ENCODE data around the gene CDK15. TPM values are rescaled to one million over a fixed set of nuclear protein-coding genes. Genes with fewer than 3 reads are reported as not detected.
"Not testable (repeated sequence)": the region's sequence is repeated elsewhere in the genome, so short reads cannot be mapped to it uniquely, and the experiment has no call there.

Gene CDK15
- not detected for total RNA-seq
- not detected for total RNA-seq (2013)
- 0 to 0.21 (median 0) reads per million in 29 experiments for total RNA-seq

DNA sequence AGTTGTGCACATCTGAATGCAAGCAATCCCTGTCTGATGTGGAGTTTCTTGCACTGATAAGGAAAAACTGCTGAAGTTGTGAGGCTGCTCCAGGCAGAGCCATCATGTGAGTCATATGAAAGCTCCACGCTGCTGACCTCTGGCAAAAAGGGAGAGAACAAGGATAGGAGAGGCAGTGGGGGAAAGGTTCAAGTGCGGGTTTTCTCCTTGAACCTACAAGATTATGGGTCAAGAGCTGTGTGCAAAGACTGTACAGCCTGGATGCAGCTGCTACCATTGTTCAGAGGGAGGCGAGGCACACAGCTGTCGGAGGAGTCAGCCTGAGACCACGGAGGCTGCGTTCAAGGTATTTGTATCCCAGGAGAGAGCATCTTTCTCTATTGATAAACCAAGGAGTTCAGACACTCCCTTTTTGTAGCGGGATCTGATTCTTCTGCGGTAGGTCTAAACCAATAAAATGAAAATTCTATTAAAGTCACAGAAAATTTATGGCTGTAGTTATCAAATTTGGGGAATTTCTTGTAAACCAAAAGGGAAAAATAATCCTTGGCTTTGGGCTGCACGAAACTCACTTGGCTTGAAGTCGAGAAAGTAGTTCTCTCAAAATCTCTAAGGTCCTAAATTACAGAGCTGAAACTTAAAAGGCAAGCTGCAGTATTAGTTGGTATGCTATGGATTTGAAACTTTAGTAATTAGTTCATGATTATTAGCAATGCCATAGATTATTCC lies at the start of gene CDK15:
Gene CDK15, plus strand, starts transcription at position 96 of the 729 bp plus-strand sequence. Its CDS starts 128 bp downstream, at position 224.
- Histone ChIP-seq H3K4me3 (ENCODE audit: control insufficient read depth in 1 of 2, extremely low read depth in 1 of 2, low read length in 1 of 2) (no peak within 1 kb of the TSS), H3K27me3 (replicated peaks in 1 of 2; ENCODE audit: control insufficient read depth in 2 of 2, extremely low read depth in 1 of 2, insufficient read depth in 2 of 2, low read length in 1 of 2) (peaks cover 0 to 16% of the 10 kb centered on the region in 2 experiments), H3K27ac (ENCODE audit: low read length) (no peak within 1 kb of the TSS), H3K9me3 (no peaks in the 10 kb centered on the region), H3K4me1 (ENCODE audit: control insufficient read depth in 1 of 2, extremely low read depth in 1 of 2, insufficient read depth in 2 of 2, low read length in 2 of 2) (no peaks in the 10 kb centered on the region), H3K36me3 (ENCODE audit: control insufficient read depth in 2 of 2, extremely low read depth in 1 of 2, insufficient read depth in 1 of 2, low read length in 1 of 2) (no peaks in the 10 kb centered on the region)
- no peak for ATAC-seq (replicated peaks in 1 of 4)
- H3K4me1 Mint-ChIP-seq = no peaks in the 10 kb centered on the region
- 78% methylated on average over 5 of the region's 10 CpGs for WGBS (ENCODE audit: insufficient coverage)
- DNase-seq = no peak
- no peaks in the 10 kb centered on the region for H3K36me3 Mint-ChIP-seq
- ChIA-PET POLR2A (interaction anchor here (0.5 to 0.8 kb wide), 2 partner anchors 11 kb away, joined by 3 to 5 read pairs; no protein-coding TSS in a partner anchor), CTCF (no interaction called here)
- no peak within 1 kb of the TSS for H3K27ac Mint-ChIP-seq
- no peaks in the 10 kb centered on the region for H3K9me3 Mint-ChIP-seq
- H3K4me3 Mint-ChIP-seq = no peak within 1 kb of the TSS
- H3K27me3 Mint-ChIP-seq = peaks cover 18 to 27% of the 10 kb centered on the region in 2 donors

DNA sequence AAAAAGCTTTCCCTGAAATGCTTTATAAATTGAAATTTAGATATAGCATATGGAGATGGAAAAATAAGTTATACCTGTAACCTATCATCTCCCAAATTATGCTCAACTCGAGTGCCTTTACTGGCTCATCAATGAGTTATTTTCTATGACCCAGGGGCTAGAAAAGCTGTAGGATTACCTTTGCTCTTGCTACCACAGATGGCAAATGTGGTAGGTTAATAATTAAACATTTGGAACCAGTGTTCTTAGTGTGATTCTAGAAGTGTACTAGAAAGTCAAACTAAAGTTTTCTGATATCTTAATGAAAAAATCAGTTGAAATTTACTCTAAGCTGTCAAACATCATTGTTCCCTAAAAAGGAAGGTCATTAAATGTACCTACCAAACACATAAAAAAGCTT lies 48.1 kb upstream of the CDK15 start:
- POLR2A ChIA-PET = no interaction called here
- Mint-ChIP-seq H3K27ac (no peak overlapping the region), H3K36me3 (peaks cover 48% of the 10 kb centered on the region), H3K9me3 (no peaks in the 10 kb centered on the region), H3K27me3 (no peaks in the 10 kb centered on the region), H3K4me1 (no peaks in the 10 kb centered on the region), H3K4me3 (no peak overlapping the region)
- Histone ChIP-seq H3K4me1 (ENCODE audit: control insufficient read depth in 1 of 2, extremely low read depth in 1 of 2, insufficient read depth in 2 of 2, low read length in 2 of 2) (no peaks in the 10 kb centered on the region), H3K36me3 (ENCODE audit: control insufficient read depth in 2 of 2, extremely low read depth in 1 of 2, insufficient read depth in 1 of 2, low read length in 1 of 2) (peaks cover 4 to 22% of the 10 kb centered on the region in 2 donors), H3K27me3 (replicated peaks in 1 of 2; ENCODE audit: control insufficient read depth in 2 of 2, extremely low read depth in 1 of 2, insufficient read depth in 2 of 2, low read length in 1 of 2) (no peaks in the 10 kb centered on the region), H3K9me3 (no peaks in the 10 kb centered on the region), H3K27ac (ENCODE audit: low read length) (no peak overlapping the region), H3K4me3 (ENCODE audit: control insufficient read depth in 1 of 2, extremely low read depth in 1 of 2, low read length in 1 of 2) (no peak overlapping the region)
- DNase-seq = no peak
- WGBS (ENCODE audit: insufficient coverage) = no CpG with 5 or more reads among the region's 1 CpG
- ATAC-seq (replicated peaks in 1 of 4) = no peak
- CTCF ChIA-PET = no interaction called here

DNA sequence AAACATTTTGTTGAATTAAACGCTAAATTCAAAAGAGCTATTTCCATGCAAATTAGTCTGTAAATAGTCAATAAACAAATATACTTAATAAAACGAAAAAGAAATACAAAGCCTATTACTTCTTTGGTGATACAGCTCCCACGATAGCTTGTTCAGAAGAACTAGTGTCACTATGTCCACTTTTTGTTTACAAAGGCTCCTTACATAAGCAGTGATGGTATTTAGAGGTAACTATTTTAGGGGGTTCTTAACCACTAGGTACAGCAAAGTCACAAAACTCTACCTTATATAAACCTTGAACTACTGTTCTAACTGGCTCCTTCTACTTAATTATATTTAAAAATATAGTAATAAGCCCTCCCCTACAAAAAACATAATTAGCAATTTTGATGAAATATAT lies 47.5 kb upstream of the CDK15 start:
- Histone ChIP-seq H3K9me3 (no peaks in the 10 kb centered on the region), H3K4me1 (ENCODE audit: control insufficient read depth in 1 of 2, extremely low read depth in 1 of 2, insufficient read depth in 2 of 2, low read length in 2 of 2) (no peaks in the 10 kb centered on the region), H3K36me3 (ENCODE audit: control insufficient read depth in 2 of 2, extremely low read depth in 1 of 2, insufficient read depth in 1 of 2, low read length in 1 of 2) (peaks cover 4 to 22% of the 10 kb centered on the region in 2 donors), H3K27ac (ENCODE audit: low read length) (no peak overlapping the region), H3K27me3 (replicated peaks in 1 of 2; ENCODE audit: control insufficient read depth in 2 of 2, extremely low read depth in 1 of 2, insufficient read depth in 2 of 2, low read length in 1 of 2) (no peaks in the 10 kb centered on the region), H3K4me3 (ENCODE audit: control insufficient read depth in 1 of 2, extremely low read depth in 1 of 2, low read length in 1 of 2) (no peak overlapping the region)
- no peaks in the 10 kb centered on the region for H3K9me3 Mint-ChIP-seq
- no peak overlapping the region for H3K4me3 Mint-ChIP-seq
- no peak overlapping the region for H3K27ac Mint-ChIP-seq
- peaks cover 52% of the 10 kb centered on the region for H3K36me3 Mint-ChIP-seq
- CTCF ChIA-PET = no interaction called here
- POLR2A ChIA-PET = no interaction called here
- H3K4me1 Mint-ChIP-seq = no peaks in the 10 kb centered on the region
- no peak for ATAC-seq (replicated peaks in 1 of 4)
- no peaks in the 10 kb centered on the region for H3K27me3 Mint-ChIP-seq
- WGBS (ENCODE audit: insufficient coverage) = no CpG with 5 or more reads among the region's 3 CpGs
- no peak for DNase-seq

- Mint-ChIP-seq H3K4me3 (no peak overlapping the region), H3K4me1 (no peaks in the 10 kb centered on the region), H3K27me3 (no peaks in the 10 kb centered on the region), H3K9me3 (no peaks in the 10 kb centered on the region), H3K36me3 (peaks cover 49% of the 10 kb centered on the region), H3K27ac (no peak overlapping the region)
- Histone ChIP-seq H3K27ac (ENCODE audit: low read length) (no peak overlapping the region), H3K27me3 (replicated peaks in 1 of 2; ENCODE audit: control insufficient read depth in 2 of 2, extremely low read depth in 1 of 2, insufficient read depth in 2 of 2, low read length in 1 of 2) (no peaks in the 10 kb centered on the region), H3K4me1 (ENCODE audit: control insufficient read depth in 1 of 2, extremely low read depth in 1 of 2, insufficient read depth in 2 of 2, low read length in 2 of 2) (no peaks in the 10 kb centered on the region), H3K4me3 (ENCODE audit: control insufficient read depth in 1 of 2, extremely low read depth in 1 of 2, low read length in 1 of 2) (no peak overlapping the region), H3K9me3 (no peaks in the 10 kb centered on the region), H3K36me3 (ENCODE audit: control insufficient read depth in 2 of 2, extremely low read depth in 1 of 2, insufficient read depth in 1 of 2, low read length in 1 of 2) (peaks cover 4 to 21% of the 10 kb centered on the region in 2 donors)
- CTCF ChIA-PET = no interaction called here
- WGBS (ENCODE audit: insufficient coverage) = no CpG with 5 or more reads among the region's 1 CpG
- ATAC-seq (replicated peaks in 1 of 4) (no peak), DNase-seq (no peak)
- POLR2A ChIA-PET = no interaction called here
Observed at GRCh38 chr2:201759567-201759966, 46.8 kb upstream of the CDK15 start.

DNA sequence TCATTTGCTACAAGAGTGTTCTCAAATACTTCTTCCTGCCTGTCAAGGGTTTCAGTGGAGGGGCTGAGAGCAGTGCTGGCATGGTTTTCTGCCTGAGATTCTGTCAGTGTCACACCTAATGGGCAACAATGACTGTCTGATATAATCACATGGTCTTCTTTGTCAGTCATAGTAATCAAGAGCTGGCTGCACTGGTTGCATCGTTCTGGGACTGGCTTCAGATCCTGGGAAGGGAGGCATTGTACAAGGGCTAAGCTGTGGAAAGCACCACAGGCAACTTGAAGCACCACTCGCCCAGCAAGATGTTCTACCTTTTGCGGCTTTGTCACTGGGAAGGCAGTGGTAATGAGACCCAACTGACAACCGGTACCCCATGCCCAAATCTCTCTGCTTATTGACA lies 45.2 kb upstream of the CDK15 start:
- no peak overlapping the region for H3K4me3 ChIP-seq (ENCODE audit: control insufficient read depth in 1 of 2, extremely low read depth in 1 of 2, low read length in 1 of 2)
- H3K4me1 Mint-ChIP-seq = no peaks in the 10 kb centered on the region
- H3K27me3 ChIP-seq (replicated peaks in 1 of 2; ENCODE audit: control insufficient read depth in 2 of 2, extremely low read depth in 1 of 2, insufficient read depth in 2 of 2, low read length in 1 of 2) = no peaks in the 10 kb centered on the region
- CTCF ChIA-PET = no interaction called here
- H3K27ac ChIP-seq (ENCODE audit: low read length) = no peak overlapping the region
- H3K4me3 Mint-ChIP-seq = no peak overlapping the region
- ATAC-seq (replicated peaks in 1 of 4) (no peak), DNase-seq (no peak)
- no peak overlapping the region for H3K27ac Mint-ChIP-seq
- no peaks in the 10 kb centered on the region for H3K9me3 Mint-ChIP-seq
- no peaks in the 10 kb centered on the region for H3K27me3 Mint-ChIP-seq
- H3K4me1 ChIP-seq (ENCODE audit: control insufficient read depth in 1 of 2, extremely low read depth in 1 of 2, insufficient read depth in 2 of 2, low read length in 2 of 2) = no peaks in the 10 kb centered on the region
- H3K36me3 Mint-ChIP-seq = peaks cover 55% of the 10 kb centered on the region
- peaks cover 4 to 33% of the 10 kb centered on the region in 2 donors for H3K36me3 ChIP-seq (ENCODE audit: control insufficient read depth in 2 of 2, extremely low read depth in 1 of 2, insufficient read depth in 1 of 2, low read length in 1 of 2)
- no peaks in the 10 kb centered on the region for H3K9me3 ChIP-seq
- WGBS (ENCODE audit: insufficient coverage) = 95% methylated on average over 4 of the region's 4 CpGs
- POLR2A ChIA-PET = no interaction called here

DNA sequence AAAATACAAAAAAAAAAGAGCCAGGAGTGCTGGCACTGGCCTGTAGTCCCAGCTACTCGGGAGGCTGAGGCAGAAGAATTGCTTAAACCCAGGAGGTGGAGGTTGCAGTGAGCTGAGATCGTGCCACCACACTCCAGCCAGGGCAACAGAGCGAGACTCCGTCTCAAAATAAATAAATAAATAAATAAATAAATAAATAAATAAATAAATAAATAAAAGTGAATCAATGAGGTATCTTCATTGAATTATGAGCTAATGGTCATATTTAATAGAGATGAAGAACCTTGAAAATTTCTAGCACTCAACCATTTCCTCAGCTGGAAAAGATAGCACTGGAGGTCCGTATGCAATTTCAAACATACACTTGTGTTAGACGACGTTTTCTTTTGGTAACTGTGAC lies 41.9 kb upstream of the CDK15 start:
- H3K9me3 Mint-ChIP-seq; ATAC-seq (replicated peaks in 1 of 4); H3K4me3 ChIP-seq (ENCODE audit: control insufficient read depth in 1 of 2, extremely low read depth in 1 of 2, low read length in 1 of 2); H3K4me1 Mint-ChIP-seq; H3K4me1 ChIP-seq (ENCODE audit: control insufficient read depth in 1 of 2, extremely low read depth in 1 of 2, insufficient read depth in 2 of 2, low read length in 2 of 2); H3K27ac Mint-ChIP-seq; H3K27me3 ChIP-seq (replicated peaks in 1 of 2; ENCODE audit: control insufficient read depth in 2 of 2, extremely low read depth in 1 of 2, insufficient read depth in 2 of 2, low read length in 1 of 2); H3K27me3 Mint-ChIP-seq; H3K27ac ChIP-seq (ENCODE audit: low read length); CTCF ChIA-PET; H3K9me3 ChIP-seq; DNase-seq; H3K4me3 Mint-ChIP-seq: not testable (repeated sequence)
- peaks cover 4 to 23% of the 10 kb centered on the region in 2 donors for H3K36me3 ChIP-seq (ENCODE audit: control insufficient read depth in 2 of 2, extremely low read depth in 1 of 2, insufficient read depth in 1 of 2, low read length in 1 of 2)
- POLR2A ChIA-PET = interaction anchor here in 1 of 2 donors (0.6 to 0.7 kb wide), 2 partner anchors 21 to 562 kb away, joined by 5 to 6 read pairs; no protein-coding TSS in a partner anchor
- H3K36me3 Mint-ChIP-seq = peaks cover 43% of the 10 kb centered on the region
- 100% methylated on average over 3 of the region's 7 CpGs for WGBS (ENCODE audit: insufficient coverage)

All from T-cell (primary cell).